ENCODE results near the gene GART. TPM values are rescaled to one million over a fixed set of nuclear protein-coding genes. Genes with fewer than 3 reads are reported as not detected.

The GART gene
- total and polyA plus RNA-seq, 7 donors, result 22.0 to 77.8 (median 46.3) TPM

GRCh38 chr21:33505833-33506232 is 36.1 kb downstream of the GART start:
- WGBS, 3 donors, result 97 to 98% (median 97%) methylated on average over 8 of the region's 8 CpGs
- Histone ChIP-seq H3K36me3 (ENCODE audit: insufficient read depth in 1 of 2, low read depth in 1 of 2) (peaks cover 4 to 73% of the 10 kb centered on the region in 2 donors), H3K9me3 (no peaks in the 10 kb centered on the region), H3K4me1 (no peaks in the 10 kb centered on the region), H3K27ac (no peak overlapping the region), H3K4me3 (no peak overlapping the region), H3K27me3 (ENCODE audit: insufficient read depth in 3 of 3, low read length in 2 of 3) (no peaks in the 10 kb centered on the region)
- intact Hi-C loops (cut with DNase I), result no loop called here
- DNase-seq (no peak), ATAC-seq (no peak)
- TF ChIP-seq CTCF (IDR thresholded peaks at IDR 0.05), result no peak

- H3K4me3 ChIP-seq, result no peak overlapping the region
- DNase-seq, result no peak
- H3K36me3 ChIP-seq (ENCODE audit: insufficient read depth in 1 of 2, low read depth in 1 of 2), result no peaks in the 10 kb centered on the region
- intact Hi-C loops (cut with DNase I), result no loop called here
- no peaks in the 10 kb centered on the region for H3K27me3 ChIP-seq (ENCODE audit: insufficient read depth in 3 of 3, low read length in 2 of 3)
- no peak overlapping the region for H3K27ac ChIP-seq
- no peak for TF ChIP-seq CTCF (IDR thresholded peaks at IDR 0.05)
- no peaks in the 10 kb centered on the region for H3K9me3 ChIP-seq
- ATAC-seq, result no peak
- 50 to 61% (median 50%) methylated on average over 7 of the region's 7 CpGs for WGBS, 3 donors
- H3K4me1 ChIP-seq, result no peaks in the 10 kb centered on the region
These were observed 45.6 kb downstream of the GART start for GRCh38 chr21:33496345-33496744.

GRCh38 chr21:33495743-33496142 is 46.2 kb downstream of the GART start:
- Histone ChIP-seq H3K27me3 (ENCODE audit: insufficient read depth in 3 of 3, low read length in 2 of 3) (no peaks in the 10 kb centered on the region), H3K36me3 (ENCODE audit: insufficient read depth in 1 of 2, low read depth in 1 of 2) (no peaks in the 10 kb centered on the region), H3K4me3 (no peak overlapping the region), H3K27ac (no peak overlapping the region), H3K4me1 (no peaks in the 10 kb centered on the region), H3K9me3 (no peaks in the 10 kb centered on the region)
- DNase-seq (no peak), ATAC-seq (no peak)
- 36 to 44% (median 40%) methylated on average over 4 of the region's 4 CpGs for WGBS, 3 donors
- TF ChIP-seq CTCF (IDR thresholded peaks at IDR 0.05), result no peak
- intact Hi-C loops (cut with DNase I), result no loop called here

- TF ChIP-seq CTCF (IDR thresholded peaks at IDR 0.05), result no peak
- Histone ChIP-seq H3K27me3 (ENCODE audit: insufficient read depth in 3 of 3, low read length in 2 of 3) (no peaks in the 10 kb centered on the region), H3K36me3 (ENCODE audit: insufficient read depth in 1 of 2, low read depth in 1 of 2) (peaks cover 0 to 7% of the 10 kb centered on the region in 2 donors), H3K4me3 (no peak overlapping the region), H3K27ac (no peak overlapping the region), H3K9me3 (no peaks in the 10 kb centered on the region), H3K4me1 (no peaks in the 10 kb centered on the region)
- intact Hi-C loops (cut with DNase I), result no loop called here
- DNase-seq (no peak), ATAC-seq (no peak)
- WGBS, 3 donors, result 83 to 89% (median 88%) methylated on average over 3 of the region's 3 CpGs
These were observed 48.2 kb downstream of the GART start for GRCh38 chr21:33493756-33494155.

- Histone ChIP-seq H3K27ac (no peak overlapping the region), H3K27me3 (ENCODE audit: insufficient read depth in 3 of 3, low read length in 2 of 3) (no peaks in the 10 kb centered on the region), H3K4me1 (no peaks in the 10 kb centered on the region), H3K9me3 (no peaks in the 10 kb centered on the region), H3K4me3 (no peak overlapping the region), H3K36me3 (ENCODE audit: insufficient read depth in 1 of 2, low read depth in 1 of 2) (peaks cover 0 to 15% of the 10 kb centered on the region in 2 donors)
- ATAC-seq (no peak), DNase-seq (no peak)
- intact Hi-C loops (cut with DNase I), result no loop called here
- WGBS, 3 donors, result 62 to 72% (median 65%) methylated on average over 2 of the region's 2 CpGs
- TF ChIP-seq CTCF (IDR thresholded peaks at IDR 0.05), result no peak
These were observed 49.3 kb downstream of the GART start for GRCh38 chr21:33492571-33492970.
